NCI-H774 (cell line): ENCODE data around the gene MTIF3.
A peak's percentile ranks its signal among the peaks of the same experiment; 100 is the strongest.

ENCODE experiments used
- DNase-seq: peaks from one replicate; lab custom pipeline; 2025; lab: John Stamatoyannopoulos, UW

MTIF3 gene, protein sequence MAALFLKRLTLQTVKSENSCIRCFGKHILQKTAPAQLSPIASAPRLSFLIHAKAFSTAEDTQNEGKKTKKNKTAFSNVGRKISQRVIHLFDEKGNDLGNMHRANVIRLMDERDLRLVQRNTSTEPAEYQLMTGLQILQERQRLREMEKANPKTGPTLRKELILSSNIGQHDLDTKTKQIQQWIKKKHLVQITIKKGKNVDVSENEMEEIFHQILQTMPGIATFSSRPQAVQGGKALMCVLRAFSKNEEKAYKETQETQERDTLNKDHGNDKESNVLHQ

DNA sequence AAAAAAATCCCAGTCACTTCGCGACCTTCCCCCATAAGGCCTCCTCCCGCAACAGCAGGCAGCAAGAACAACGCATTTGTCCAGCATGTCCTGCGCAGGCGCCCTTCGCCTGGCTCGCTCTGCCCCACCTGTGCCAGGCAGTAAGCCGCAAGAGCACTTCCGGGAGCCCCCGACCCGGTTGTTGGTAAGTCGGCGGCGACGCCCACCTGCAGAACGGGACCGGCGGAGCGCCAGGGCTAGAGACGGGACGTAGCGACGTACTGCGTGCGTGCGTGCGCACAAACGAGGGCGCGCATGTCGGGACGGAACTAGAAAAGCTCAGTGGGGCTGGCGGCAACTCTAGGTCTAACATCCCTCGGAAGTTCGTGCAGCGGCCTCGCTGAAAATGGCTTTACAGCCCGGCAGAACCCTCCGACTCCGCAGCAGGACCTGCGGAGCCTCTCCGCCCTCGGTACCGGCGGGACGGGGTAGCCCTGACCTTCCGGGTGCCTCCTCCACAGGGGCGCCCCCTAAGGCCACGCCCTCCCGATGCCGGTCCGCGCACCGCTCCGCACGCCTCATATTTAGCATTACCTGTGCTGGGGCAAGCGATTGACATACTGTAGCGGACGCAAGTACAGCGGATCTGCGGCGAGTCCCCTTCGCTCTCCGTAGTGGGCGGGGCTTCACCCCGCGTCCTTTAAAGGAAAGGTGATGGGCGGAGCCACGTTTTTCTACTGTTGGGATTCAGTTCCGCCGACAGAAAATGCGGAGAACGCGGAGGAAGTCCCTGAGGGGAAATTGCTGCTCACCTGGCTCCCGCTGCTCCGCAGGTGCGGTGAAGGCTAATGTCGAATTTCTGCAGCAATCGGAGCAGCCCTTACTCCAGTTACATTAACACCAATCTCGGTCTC is at the start of gene MTIF3:
TSS of gene MTIF3 (minus strand) at position 629 of the 893 bp plus-strand sequence. CDS start 10,116 bp downstream, outside the sequence.
- DNase-seq = peak; percentile 87

DNA sequence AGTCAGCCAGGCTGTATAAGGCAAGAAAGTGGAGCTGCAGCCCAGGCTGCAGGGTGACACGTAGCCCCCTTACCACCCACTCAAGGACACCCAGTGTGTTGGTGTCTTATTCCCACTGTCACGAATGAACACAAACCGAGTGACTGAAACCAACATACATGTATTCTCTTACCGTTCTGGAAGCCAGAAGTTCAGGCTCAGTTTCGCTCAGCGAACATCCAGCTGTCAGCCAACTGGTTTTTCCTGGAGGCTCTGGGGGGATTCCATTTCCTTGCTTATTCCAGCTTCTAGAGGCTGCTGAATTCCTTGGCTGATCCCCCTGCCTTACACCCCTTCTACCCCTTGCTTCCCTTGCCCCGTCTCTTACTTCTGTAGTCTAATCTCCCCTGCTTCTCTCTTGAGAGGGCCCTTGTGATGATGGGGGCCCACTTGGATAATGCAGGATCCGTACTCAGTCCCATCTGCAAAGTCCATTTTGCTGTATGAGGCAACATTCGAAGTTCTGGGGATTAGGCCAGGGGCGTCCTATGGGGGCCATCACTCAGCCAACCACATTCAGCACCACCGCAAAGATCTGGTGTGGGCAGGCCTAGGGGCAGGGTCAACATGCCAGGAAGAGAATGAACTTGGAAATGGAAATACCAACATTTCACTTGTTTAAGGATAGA is 47.3 kb upstream of the MTIF3 start:
- DNase-seq = no peak

DNA sequence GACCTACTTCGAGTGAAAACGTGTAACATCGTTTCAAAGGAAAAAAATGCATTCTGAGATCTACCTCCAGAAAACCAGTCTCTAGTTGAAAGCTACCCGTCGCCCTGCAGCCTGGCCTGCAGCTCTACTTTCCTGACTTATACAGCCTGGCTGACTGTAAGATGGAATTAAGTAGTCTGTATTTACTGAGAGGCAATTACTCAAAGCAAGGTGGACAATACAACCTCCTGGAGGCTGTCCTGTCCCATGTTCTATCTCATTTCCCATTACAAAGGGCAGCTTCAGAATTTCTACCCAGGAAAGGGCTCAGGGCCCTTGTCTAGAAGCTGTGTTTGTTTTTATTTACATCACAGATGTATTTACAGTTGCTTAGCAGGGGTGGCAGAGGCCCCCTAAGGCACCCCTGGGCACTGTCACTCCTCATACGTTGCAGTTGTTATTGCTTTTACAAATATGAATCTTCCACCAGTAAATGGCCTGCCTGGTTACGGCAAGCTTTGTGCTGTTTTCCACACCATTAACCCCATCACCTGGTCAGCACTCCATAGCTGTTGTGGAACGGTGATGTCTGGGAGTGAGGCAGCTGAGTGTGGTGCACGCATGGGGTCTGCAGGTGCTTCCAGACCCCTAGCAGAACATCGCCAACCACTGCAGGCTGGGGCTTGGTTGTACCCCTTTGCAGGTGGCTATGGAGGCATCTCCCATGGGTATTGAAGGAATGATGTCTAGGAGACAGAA is 46.3 kb upstream of the MTIF3 start:
- DNase-seq = no peak

DNA sequence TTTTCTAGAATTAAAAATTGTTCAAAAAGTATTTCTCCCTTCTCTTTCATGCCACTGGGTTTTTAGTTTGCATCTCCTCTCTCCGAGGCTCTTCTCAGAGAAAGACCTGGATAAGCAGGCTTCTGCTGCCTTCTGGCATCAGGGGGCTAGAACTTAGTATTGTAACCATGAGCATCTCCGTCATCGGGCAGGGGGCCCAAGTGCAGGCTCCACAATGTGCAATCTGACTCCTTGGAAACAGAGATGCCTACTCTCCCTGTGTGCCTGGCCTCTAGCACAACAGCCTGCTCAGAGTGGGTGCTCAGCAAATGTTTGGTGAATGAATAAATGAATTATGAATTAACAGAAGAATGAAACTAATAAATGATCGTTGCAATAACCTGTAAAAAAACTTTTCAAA is 45.6 kb upstream of the MTIF3 start:
- no peak for DNase-seq

DNA sequence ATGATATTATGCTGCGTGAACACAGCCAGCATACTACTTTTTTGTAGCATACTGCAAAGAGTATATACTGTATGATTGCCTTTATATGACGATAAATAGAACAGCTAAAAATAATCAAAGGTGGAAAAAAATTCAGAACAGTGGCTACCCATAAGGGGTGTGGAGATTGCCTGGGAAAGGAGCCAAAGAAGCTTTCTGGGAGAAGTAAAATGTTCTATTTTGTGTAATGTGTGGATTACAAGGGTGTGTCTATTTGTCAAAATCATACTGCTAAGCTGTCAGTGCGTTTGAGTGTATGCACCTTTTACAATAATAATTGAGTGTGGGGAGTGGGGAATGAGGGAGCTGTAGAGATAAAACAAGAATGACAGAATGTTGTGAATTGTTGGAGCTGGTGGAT is 45.2 kb upstream of the MTIF3 start:
- no peak for DNase-seq

DNA sequence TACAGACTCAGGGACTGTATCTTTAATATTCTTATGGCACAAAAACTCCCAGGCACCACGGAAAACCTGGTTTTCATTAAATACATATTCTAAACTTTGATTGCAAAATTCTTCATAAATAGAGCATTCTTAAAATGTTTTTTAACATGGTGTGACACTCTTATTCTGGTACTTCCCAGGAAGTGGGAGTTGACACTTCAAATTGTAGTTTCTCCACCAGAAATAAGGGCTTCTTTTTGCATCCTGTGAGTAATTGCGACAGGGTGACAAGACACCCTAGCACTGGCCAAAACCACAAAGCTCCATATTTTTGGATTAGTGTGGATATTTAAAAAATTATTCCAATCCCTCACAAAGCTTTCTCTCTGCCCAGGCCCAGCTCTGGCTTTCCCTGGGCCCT is 43.6 kb upstream of the MTIF3 start:
- no peak for DNase-seq

DNA sequence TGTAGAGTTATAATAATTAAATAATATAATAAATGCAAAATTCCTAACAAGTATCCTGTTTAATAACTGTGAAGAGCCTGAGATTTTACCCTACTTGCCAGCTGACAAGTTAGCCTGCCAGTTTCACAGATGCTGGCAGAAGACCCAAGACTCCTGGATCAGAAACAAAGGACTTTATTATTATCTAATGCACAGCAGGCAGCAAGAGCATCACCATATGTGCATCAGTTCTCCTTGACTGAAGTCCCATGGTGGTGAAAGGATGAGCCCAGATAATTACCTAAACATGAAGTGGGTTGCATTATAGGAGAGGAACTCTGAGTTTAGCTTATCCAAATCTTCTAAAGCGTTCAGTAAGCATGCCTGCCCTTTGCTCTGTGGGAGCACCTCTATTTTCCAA is 39.1 kb upstream of the MTIF3 start:
- DNase-seq = no peak

DNA sequence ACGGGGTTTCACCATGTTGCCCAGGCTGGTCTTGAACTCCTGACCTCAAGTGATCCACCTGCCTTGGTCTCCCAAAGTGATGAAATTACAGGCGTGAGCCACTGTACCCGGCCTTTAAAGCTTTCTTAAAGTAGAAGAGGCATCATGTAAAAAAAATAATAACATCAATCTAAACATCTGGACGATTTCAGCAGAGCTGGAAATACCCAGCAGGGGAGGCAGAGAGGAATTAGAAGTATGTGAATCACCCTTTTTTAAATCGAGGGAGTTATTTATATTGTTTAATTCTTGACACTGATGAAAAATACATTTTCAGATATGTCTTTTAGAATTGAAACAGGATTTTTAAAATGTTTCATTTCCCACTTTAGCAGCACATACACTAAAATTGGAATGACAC is 37.4 kb upstream of the MTIF3 start:
- no peak for DNase-seq

DNA sequence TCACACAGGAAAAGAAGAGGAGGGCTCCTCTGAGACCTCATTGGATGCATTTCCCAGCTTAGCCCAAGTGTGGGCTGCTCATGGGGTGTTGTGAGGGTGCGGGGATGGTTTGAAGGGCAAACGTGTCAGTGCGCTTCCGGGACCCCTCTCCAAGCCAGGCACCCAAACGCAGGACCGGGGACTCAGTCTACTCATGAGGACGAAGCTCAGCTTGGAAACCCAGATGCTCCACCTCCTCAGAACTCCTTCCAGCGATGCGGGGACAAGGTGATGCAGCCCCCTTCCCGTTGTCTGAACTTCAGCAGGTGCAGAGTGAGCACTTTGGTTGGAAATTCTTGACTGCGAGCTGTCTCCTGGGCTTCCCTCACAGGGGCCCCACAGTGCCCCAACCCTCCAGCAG is 33.1 kb upstream of the MTIF3 start:
- no peak for DNase-seq

DNA sequence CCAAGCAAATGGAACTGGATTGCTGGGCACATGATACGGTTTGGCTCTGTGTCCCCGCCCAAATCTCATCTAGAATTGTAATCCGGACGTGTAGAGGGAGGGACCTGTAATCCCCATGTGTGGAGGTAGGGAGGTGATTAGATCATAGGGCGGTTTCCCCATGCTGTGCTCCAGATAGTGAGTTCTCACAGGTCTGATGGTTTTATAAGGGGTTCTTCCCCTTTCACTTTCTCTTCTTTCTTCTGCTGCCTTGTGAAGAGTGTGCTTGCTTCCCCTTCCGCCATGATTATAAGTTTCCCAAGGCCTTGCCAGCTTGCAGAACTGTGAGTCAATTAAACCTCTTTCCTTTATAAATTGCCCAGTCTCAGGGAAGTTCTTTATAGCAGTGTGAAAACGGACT is 32.6 kb upstream of the MTIF3 start:
- no peak for DNase-seq

DNA sequence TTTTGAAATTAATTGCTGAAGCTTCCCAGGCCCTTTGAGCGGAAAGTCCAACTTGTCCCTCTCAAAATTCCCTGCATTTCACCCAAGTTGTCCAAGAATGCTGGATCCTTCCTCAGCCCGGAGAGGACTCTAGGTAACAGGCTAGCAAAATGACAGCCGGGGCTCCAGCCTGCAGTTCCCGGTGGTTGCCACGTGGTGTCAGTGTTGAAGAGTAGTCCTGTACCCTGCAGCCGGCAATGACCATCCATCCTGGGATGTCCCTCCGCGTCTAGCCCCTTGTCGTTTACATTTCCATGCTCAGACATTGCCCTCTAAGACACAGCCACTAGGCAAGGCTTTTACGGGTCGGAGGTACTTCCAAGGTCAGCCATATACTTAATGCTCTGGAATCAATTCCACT is 31.4 kb upstream of the MTIF3 start:
- no peak for DNase-seq

DNA sequence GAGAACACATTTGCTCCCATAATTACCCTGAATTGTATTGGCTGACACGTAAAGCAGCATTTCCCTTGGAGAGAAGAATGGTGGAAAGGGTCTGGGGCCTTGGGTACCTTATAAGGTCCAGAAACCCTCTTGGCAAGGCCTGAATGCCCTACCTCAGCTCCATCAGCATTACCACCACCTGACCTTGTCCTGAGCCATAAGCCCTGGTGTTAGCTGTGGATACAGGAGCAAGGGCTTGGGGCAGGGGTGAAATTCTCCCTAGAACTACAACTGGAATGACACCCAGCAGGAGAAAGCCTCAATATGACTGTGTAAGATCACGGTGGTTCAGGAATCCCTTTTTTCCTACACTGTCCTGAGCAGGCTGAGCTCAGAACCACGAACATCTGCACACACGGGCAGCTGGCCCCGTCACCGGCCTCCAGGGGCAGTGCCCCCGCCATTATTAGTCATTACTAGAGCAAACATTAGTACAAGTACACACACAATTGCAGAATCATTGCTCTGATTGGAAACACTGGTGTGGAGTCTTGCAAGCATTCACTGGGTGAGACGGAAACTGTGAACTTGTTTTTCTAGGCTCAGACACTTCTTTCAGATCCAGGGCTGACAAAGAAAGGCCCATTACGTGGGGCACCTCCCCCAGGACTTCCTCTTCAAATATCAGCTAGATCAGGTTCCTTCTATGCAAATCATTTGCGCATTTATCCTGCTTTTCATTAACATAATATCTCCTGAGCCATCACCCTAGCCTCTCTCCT is 26.8 kb upstream of the MTIF3 start:
- peak; percentile 12 for DNase-seq

DNA sequence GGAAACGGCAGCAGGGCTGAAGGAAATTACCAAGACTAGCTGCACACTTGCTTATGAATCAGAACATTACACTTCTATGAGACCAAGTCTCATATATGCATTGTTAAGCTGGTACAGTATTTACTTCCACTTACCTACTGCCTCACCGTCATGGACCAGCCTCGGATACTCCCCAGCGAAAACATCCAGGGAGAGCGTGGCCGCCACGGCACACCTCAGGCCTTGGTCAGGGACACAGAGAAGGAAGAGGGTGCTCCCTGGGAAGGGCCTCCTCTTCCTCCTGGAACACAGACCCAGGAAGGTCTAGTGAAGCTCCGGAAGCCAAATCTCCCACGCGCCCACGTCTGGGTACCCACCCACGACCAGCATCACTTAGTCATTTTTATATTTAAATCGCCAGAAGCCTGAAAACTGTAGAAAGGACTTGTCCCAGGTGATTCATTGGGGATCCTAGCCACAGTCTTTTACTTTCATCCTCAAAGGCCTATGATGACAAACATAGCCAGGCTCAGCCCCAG is 24.4 kb upstream of the MTIF3 start:
- no peak for DNase-seq

DNA sequence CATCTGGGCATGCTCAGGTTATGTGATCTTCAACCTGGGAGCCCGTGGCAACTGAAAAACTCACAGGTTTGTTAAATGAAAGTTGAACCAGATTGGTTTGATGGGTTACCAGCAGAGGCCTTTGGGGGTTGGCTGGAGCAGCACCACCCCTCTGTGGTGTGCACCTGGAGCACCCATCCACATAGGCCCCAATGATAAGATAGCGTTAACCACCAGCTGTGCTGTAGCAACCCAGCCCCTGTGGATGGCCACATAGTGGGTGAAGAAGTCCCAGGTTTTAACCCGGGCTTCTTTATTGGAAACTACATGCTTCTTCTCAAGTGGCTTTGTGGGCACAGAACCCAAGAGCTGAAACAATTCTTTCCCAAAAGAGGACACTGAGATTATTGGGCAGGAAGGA is 22.6 kb upstream of the MTIF3 start:
- DNase-seq = no peak

DNA sequence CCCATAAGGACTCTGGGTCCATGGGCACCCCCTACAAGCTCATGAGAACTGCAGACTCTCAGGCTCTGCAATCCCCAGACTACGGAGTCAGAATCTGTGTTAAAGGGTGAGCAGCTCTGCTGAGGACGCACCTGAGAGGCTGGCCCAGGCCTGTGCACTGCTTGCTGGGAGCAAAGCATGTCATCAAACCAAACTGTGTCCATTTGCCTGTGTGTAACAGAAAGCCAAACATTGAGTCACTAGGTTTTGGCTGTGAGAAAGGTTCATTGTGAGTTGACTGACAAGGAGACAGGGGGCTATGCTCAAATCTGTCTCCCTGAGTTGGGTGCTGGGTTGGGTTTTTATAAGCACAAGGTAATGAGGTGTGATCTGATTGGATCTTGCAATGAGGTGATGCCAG is 22.1 kb upstream of the MTIF3 start:
- DNase-seq = no peak

DNA sequence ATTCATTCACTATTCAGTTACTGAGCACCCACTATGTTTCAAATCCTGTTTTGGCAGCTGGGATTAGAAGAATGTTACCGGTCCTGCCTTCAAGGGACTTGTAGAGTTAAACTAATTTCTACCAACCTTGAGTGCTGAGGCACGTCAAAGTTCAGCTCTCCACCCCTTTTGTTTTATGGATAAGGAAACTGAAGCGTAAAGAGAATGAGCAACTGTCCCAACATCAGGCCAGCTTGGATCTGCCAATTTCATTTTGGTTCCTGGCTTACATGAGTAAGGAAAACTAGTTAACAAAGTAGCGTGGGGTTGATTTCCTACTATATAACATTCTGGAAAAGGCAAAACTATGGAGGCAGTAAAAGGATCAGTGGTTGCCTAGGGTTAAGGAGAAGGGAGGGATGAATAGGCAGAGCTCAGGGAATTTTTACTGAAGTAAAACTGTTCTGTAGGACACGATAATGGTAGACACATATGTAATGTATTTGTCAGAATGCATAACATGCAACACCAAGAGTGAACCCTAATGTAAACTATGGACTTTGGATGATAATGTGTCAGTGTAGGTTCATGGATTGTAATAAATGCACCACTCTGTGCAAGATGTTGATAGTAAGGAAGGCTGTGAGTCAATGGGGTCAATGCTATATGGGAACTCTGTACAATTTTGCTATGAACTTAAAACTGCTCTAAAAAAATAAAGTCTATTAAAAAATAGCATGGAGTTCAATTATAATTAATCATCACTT is 19.9 kb upstream of the MTIF3 start:
- no peak for DNase-seq

DNA sequence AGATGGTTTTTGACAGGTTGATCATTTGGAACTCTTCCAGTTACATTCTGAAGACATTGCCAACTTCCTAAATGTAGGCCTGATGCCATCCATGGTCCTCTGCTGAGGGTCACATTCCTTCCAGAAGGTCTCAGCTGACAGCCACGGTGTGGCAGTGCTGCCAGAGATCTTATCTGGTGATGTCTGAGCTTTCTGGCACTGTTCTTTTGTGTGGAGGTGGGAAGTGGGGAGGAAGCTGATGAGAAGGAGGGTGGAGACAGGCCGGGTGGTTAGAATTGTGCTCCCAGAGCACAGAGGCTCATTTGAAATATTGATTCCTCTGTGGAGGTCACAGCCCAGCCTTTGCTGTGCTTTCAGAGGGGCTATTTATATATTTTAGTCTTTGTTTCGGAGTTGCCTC is 16.1 kb upstream of the MTIF3 start:
- DNase-seq = no peak

DNA sequence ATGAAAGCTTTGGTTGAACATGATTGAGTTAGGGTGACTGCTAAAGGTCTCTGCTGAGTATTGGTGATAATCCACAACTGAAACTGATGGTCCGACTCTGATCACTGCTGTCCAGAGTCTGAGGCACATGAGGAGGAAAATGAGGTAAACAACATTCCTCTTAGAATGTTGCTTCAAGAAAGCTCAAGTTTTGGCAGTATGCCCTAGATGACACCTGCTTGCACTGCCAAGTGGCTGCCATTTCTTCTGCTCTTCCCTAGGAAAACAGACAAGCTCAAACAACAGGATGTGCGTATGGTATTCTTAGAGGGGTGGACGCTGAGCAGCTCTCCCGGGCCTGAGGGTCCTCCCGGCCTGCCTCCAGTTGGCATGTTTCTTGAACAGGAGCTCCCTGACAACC is 15.2 kb upstream of the MTIF3 start:
- no peak for DNase-seq

DNA sequence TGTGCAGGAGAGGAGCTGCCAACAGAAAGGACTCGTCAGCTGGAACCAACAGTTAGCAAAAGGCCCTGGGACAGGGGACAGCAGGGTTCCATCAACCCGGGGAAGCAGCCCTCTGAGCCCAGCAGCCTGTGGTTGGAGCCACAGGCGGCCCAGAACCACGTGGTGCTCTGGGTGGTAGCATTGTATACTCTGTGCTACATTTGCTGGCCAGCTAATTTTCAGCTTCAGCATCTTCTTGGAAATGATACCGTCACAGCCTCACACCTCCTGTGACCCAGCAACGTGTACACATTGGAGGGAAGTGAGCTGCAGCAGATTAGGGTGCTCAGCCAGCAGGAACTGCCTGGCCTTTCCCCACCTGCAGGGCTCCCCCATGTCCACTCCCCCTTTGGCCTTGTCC is 13.1 kb upstream of the MTIF3 start:
- DNase-seq = no peak

DNA sequence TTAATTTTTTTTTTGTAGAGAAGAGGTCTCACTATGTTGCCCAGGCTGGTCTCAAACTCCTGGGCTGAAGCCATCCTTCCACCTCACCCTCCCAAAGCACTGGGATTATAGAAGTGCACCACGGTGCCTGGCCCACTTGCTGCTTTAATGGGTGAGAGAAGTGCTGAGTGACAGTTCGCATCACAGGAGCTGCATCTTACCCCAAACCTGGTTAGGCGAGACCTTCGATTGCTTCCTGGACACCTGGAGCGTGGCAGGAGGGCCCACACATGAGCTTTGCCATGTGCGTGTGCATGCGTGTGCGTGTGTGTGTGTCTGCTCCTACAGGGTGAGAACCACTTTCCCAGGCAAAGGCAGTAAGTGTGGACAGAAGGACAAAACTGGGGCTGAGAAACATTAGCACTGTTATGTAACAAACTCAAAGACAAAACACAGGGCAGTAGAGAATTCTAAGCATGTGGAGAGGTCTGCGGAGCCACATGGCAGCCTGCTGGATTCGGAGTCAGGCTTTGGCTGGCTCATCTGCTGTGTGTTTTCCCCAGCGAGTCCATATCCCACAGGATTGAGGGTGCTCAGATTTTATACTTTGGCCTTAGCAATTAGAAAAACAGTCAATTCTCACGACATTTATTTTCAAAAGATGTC is 11.7 kb upstream of the MTIF3 start:
- no peak for DNase-seq
